K562 (cell line): ENCODE data around the gene NPAS3. TPM values are rescaled to one million over a fixed set of nuclear protein-coding genes. Genes with fewer than 3 reads are reported as not detected.

Experiments
- ATAC-seq: fragments of 200-7000 bp; cut with Tn5 transposase; 3 replicates; pipeline ENCODE4 v1.9.1; 2020; ENCODE audit warnings: moderate library complexity
- BruUV-seq: library from RNA; stranded (reverse); fragments of 400-500 nt; replicated peaks from 2 replicates; lab custom pipeline; 2021; lab: Mats Ljungman, UMichigan
- CTCF ChIA-PET: fragments of 300-600 bp; formaldehyde crosslinking; extraction: SDS; loops from one replicate; lab custom pipeline; 2021; ENCODE audit warnings: low intra/inter-chr PET ratio; lab: Yijun Ruan, JAX
- POLR2A ChIA-PET: fragments of 300-600, 350-650 bp; sonication (Branson Sonifier 250); formaldehyde crosslinking; extraction: SDS; loops from one replicate; lab custom pipeline; 2021; ENCODE audit warnings: antibody characterized with exemption, inconsistent platforms; lab: Yijun Ruan, JAX
- DNase-seq, 4 experiments: peaks; one replicate each; pipeline versions ENCODE4 v3.0.0 to v3.0.0-alpha.2; 2011 to 2018; ENCODE audit warnings: low spot score in 3 of 4, mixed read lengths in 3 of 4; ENCODE audit errors: extremely low read depth in 1 of 4
- FAIRE-seq: peaks from 2 replicates; lab custom pipeline; 2011; peaks lifted over from hg19 to GRCh38; lab: Jason Lieb, UNC
- H2AFZ ChIP-seq: 2 replicates; pipeline ENCODE4 v1.6.0; 2011; ENCODE audit warnings: low read depth, low read length, control low read depth, inconsistent platforms
- H3K27ac ChIP-seq: fragments of 200-600 bp; 3 replicates; pipeline ENCODE4 v1.8.0; 2011; ENCODE audit warnings: low read depth, mild to moderate bottlenecking, control low read depth, inconsistent platforms, low read length, moderate library complexity, mixed read lengths; ENCODE audit errors: extremely low read depth
- H3K27me3 ChIP-seq, 2 experiments: fragments of 300-600 bp in 1 of 2; 2 replicates in 1 of 2; 3 replicates in 1 of 2; pipeline versions ENCODE4 v1.6.0 to v1.8.0; 2011; ENCODE audit warnings: inconsistent platforms in 2 of 2, low read length in 2 of 2, mild to moderate bottlenecking in 1 of 2, mixed read lengths in 1 of 2, moderate library complexity in 1 of 2; ENCODE audit not compliant: control insufficient read depth in 2 of 2, insufficient read depth in 2 of 2
- H3K36me3 ChIP-seq: fragments of 300-600 bp; 3 replicates; pipeline ENCODE4 v1.8.0; 2011; ENCODE audit warnings: mild to moderate bottlenecking, low read length, inconsistent platforms; ENCODE audit not compliant: control insufficient read depth, insufficient read depth
- H3K4me1 ChIP-seq, 2 experiments: fragments of 200-600 bp in 1 of 2; replicated peaks in 1 of 2; 2 replicates in 1 of 2; 3 replicates in 1 of 2; pipeline versions ENCODE4 v1.5.1 to v1.8.0; 2011; ENCODE audit warnings: inconsistent platforms in 2 of 2, low read length in 2 of 2, mild to moderate bottlenecking in 1 of 2, mixed read lengths in 1 of 2, moderate library complexity in 1 of 2; ENCODE audit not compliant: control insufficient read depth in 2 of 2, insufficient read depth in 2 of 2
- H3K4me2 ChIP-seq: 2 replicates; pipeline ENCODE4 v1.6.1; 2011; ENCODE audit warnings: low read length, control low read depth, inconsistent platforms, mixed read lengths; ENCODE audit not compliant: insufficient read depth
- H3K4me3 ChIP-seq: fragments of 200-600 bp; sonication (generic), shearing (Covaris generic); 2 replicates; pipeline ENCODE4 v1.5.1; 2016; ENCODE audit warnings: control low read depth, inconsistent platforms
- H3K79me2 ChIP-seq: fragments of 200-600 bp; 3 replicates; pipeline ENCODE4 v1.8.0; 2011; ENCODE audit warnings: low read length, inconsistent platforms; ENCODE audit not compliant: control insufficient read depth, insufficient read depth
- H3K9ac ChIP-seq, 2 experiments: 2 replicates each; pipeline versions ENCODE4 v1.6.0 to v1.6.1; 2011; ENCODE audit warnings: low read depth in 2 of 2, low read length in 2 of 2, control low read depth in 1 of 2, inconsistent platforms in 1 of 2, mild to moderate bottlenecking in 1 of 2, mixed read lengths in 1 of 2; ENCODE audit not compliant: insufficient read depth in 1 of 2
- H3K9me1 ChIP-seq: one replicate; pipeline ENCODE4 v1.6.0; 2011; ENCODE audit warnings: inconsistent platforms, mild to moderate bottlenecking, low read length, moderate library complexity; ENCODE audit not compliant: control insufficient read depth, insufficient read depth
- H3K9me3 ChIP-seq: replicated peaks from 2 replicates; pipeline ENCODE4 v1.5.1; 2011; ENCODE audit warnings: low read depth, low read length, inconsistent platforms; ENCODE audit not compliant: control insufficient read depth, insufficient read depth
- H4K20me1 ChIP-seq: replicated peaks from 2 replicates; pipeline ENCODE4 v1.6.1; 2011; ENCODE audit warnings: low read length, inconsistent platforms, mixed read lengths; ENCODE audit not compliant: control insufficient read depth, insufficient read depth
- CBX8 ChIP-seq: fragments of 200-600 bp; sonication (generic); IDR thresholded peaks from 2 replicates; pipeline ENCODE4 v1.6.1; 2012; ENCODE audit warnings: borderline replicate concordance, mixed run types, low read depth, mild to moderate bottlenecking, moderate library complexity, mixed read lengths, low read length, control low read depth, inconsistent platforms; ENCODE audit not compliant: poor library complexity, severe bottlenecking; ENCODE audit errors: extremely low read depth
- CEBPB ChIP-seq: fragments of 450-650 bp; IDR thresholded peaks from 2 replicates; pipeline ENCODE4 v1.6.1; 2016; ENCODE audit warnings: missing genetic modification characterization, missing compliant biosample characterization
- CHCHD3 ChIP-seq: fragments of 250-450 bp; sonication (Bioruptor Pico); IDR thresholded peaks from 2 replicates; pipeline ENCODE4 v2.1.2; 2022; ENCODE audit warnings: mild to moderate bottlenecking
- COPS2 ChIP-seq: fragments of 450-650 bp; conservative IDR thresholded peaks from 2 replicates; pipeline ENCODE4 v1.6.1; 2016; ENCODE audit warnings: mild to moderate bottlenecking, moderate library complexity
- GTF2A2 ChIP-seq: IDR thresholded peaks from 2 replicates; pipeline ENCODE4 v1.6.1; 2016; ENCODE audit warnings: mild to moderate bottlenecking, missing genetic modification characterization, missing compliant biosample characterization
- HMGXB4 ChIP-seq: sonication (generic); formaldehyde crosslinking; IDR thresholded peaks from 2 replicates; pipeline ENCODE4 v1.8.1; 2023; ENCODE audit warnings: mild to moderate bottlenecking, missing genetic modification reagents
- MCM3 ChIP-seq: fragments of 450-650 bp; IDR thresholded peaks from 2 replicates; pipeline ENCODE4 v1.6.1; 2016
- MECOM ChIP-seq: fragments of 250-450 bp; sonication (Bioruptor Pico); IDR thresholded peaks from 2 replicates; pipeline ENCODE4 v1.8.0; 2022; ENCODE audit warnings: inconsistent platforms
- PCBP2 ChIP-seq: fragments of 200-400 bp; formaldehyde crosslinking; IDR thresholded peaks from 2 replicates; pipeline ENCODE4 v1.6.1; 2018; ENCODE audit warnings: low read length, low read depth, mild to moderate bottlenecking, moderate library complexity; ENCODE audit not compliant: poor library complexity, severe bottlenecking
- RBM25 ChIP-seq: fragments of 200-400 bp; formaldehyde crosslinking; IDR thresholded peaks from 2 replicates; pipeline ENCODE4 v1.6.1; 2018; ENCODE audit warnings: low read length, low read depth, moderate library complexity; ENCODE audit not compliant: severe bottlenecking
- RHOXF2B ChIP-seq: fragments of 250-450 bp; sonication (Bioruptor Pico); conservative IDR thresholded peaks from 2 replicates; pipeline ENCODE4 v1.5.1; 2021
- WGBS: fragments of 100-300 bp; shearing (Covaris generic); methylation state at CpG from one replicate; pipeline ENCODE4 v1.1.6; 2016; ENCODE audit warnings: low coverage, mixed read lengths; ENCODE audit not compliant: insufficient coverage; ENCODE audit errors: missing lambda C conversion rate; 5-methylcytosine and 5-hydroxymethylcytosine counted together
- in situ Hi-C: fragments of 300-500 bp; cut with MboI; formaldehyde crosslinking; loops from 4 replicates; pipeline ENCODE4 v1.15.0; 2018; ENCODE audit warnings: inconsistent platforms, mixed read lengths
- intact Hi-C: fragments of 100-400 bp; cut with micrococcal nuclease; formaldehyde crosslinking; loops from 2 replicates; pipeline ENCODE4 v1.14.2; 2022
- polyA plus RNA-seq, 8 experiments: library from polyadenylated mRNA; depleted of rRNA in 4 of 8; stranded (reverse) in 5 of 8; unstranded in 3 of 8; fragments of >200 nt; fragmentation: Nextera tagmentation in 2 of 8; fragmentation: Illumina TruSeq in 1 of 8; extraction: Ambion mirVana in 2 of 8; extraction: Trizol in 1 of 8; gene quantifications; 2 replicates each; pipeline versions ENCODE4 v1.2.1 to v1.2.3, GENCODE V29; 2011 to 2014; ENCODE audit warnings: inconsistent platforms in 1 of 8, missing spikeins in 1 of 8
- total RNA-seq, 7 experiments: library from RNA; depleted of rRNA in 6 of 7; stranded (reverse); fragments of >200 nt in 6 of 7; fragmentation: Illumina TruSeq in 2 of 7; extraction: Trizol in 2 of 7; gene quantifications; 2 replicates each; pipeline versions ENCODE4 v1.2.1 to v1.2.3, GENCODE V29; 2011 to 2021; ENCODE audit warnings: low replicate concordance in 1 of 7
- TF ChIP-seq, protein P1 (sequence below): fragments of 250-450 bp; sonication (Bioruptor Pico); IDR thresholded peaks from 2 replicates; pipeline ENCODE4 v1.5.0; 2021

NPAS3 gene
- total and polyA plus RNA-seq, 9 of the 15 experiments (the other 6 are each of a cell fraction or from before 2014, with no cell fraction given): 0.04 TPM; not detected in 8

DNA sequence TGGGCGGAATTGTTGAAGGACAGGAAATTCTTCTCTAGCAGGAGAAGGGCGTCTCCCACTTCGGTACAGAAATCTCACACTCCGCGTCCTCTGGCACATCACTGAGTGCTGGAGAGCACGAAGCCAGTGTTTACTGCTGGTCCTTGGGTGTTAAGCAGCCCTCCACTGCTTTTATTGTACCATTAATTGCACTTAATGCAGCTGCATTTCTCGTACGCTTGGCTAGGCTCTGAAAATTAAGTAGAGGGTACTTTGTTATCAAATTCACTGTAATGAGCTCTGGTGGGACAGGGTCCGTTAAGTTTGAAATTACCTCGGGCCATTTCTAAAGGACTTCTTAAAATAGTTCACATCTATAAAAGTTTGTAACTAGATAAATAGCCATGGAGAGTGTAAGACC, 411.2 kb downstream of the NPAS3 start:
- in situ Hi-C loops: no loop called here
- Histone ChIP-seq H3K9me1 (no peaks in the 10 kb centered on the region), H3K4me1 (no peaks in the 10 kb centered on the region), H2AFZ (no peak overlapping the region), H3K27ac (no peak overlapping the region), H3K27me3 (no peaks in the 10 kb centered on the region), H3K4me2 (no peak overlapping the region), H3K36me3 (no peaks in the 10 kb centered on the region), H4K20me1 (no peaks in the 10 kb centered on the region), H3K4me3 (no peak overlapping the region), H3K79me2 (no peaks in the 10 kb centered on the region), H3K9me3 (no peaks in the 10 kb centered on the region), H3K9ac (no peak overlapping the region)
- intact Hi-C loops: no loop called here
- DNase-seq (no peak), ATAC-seq (no peak), FAIRE-seq (no peak)
- ChIA-PET POLR2A (no interaction called here), CTCF (no interaction called here)
- no peak for TF ChIP-seq PCBP2
- no peak for TF ChIP-seq CEBPB (tag)
- TF ChIP-seq CHCHD3 (CRISPR knock-in tag): no peak
- peak; percentile 39 for TF ChIP-seq CBX8
- WGBS: 11% methylated on average over 8 of the region's 10 CpGs
- BruUV-seq: no TSS peak

GRCh38 chr14:33350366-33350990, 411.8 kb downstream of the NPAS3 start:
- WGBS: 14% methylated on average over 10 of the region's 10 CpGs
- H3K4me3 ChIP-seq: no peak overlapping the region
- FAIRE-seq (no peak), ATAC-seq (no peak), DNase-seq (no peak)
- H3K4me1 ChIP-seq: no peaks in the 10 kb centered on the region
- BruUV-seq: no TSS peak
- no peaks in the 10 kb centered on the region for H3K79me2 ChIP-seq
- H3K27ac ChIP-seq: no peak overlapping the region
- no peak overlapping the region for H3K9ac ChIP-seq
- no peaks in the 10 kb centered on the region for H3K9me1 ChIP-seq
- H3K27me3 ChIP-seq: no peaks in the 10 kb centered on the region
- intact Hi-C loops: no loop called here
- H4K20me1 ChIP-seq: no peaks in the 10 kb centered on the region
- no peak overlapping the region for H2AFZ ChIP-seq
- CTCF ChIA-PET: no interaction called here
- no peak overlapping the region for H3K4me2 ChIP-seq
- POLR2A ChIA-PET: no interaction called here
- H3K9me3 ChIP-seq: no peaks in the 10 kb centered on the region
- no peaks in the 10 kb centered on the region for H3K36me3 ChIP-seq
- in situ Hi-C loops: no loop called here
- TF ChIP-seq RBM25: no peak
- TF ChIP-seq MECOM (CRISPR knock-in tag): no peak
- no peak for TF ChIP-seq COPS2
- TF ChIP-seq RHOXF2B (CRISPR knock-in tag): no peak
- TF ChIP-seq, protein P1, sequence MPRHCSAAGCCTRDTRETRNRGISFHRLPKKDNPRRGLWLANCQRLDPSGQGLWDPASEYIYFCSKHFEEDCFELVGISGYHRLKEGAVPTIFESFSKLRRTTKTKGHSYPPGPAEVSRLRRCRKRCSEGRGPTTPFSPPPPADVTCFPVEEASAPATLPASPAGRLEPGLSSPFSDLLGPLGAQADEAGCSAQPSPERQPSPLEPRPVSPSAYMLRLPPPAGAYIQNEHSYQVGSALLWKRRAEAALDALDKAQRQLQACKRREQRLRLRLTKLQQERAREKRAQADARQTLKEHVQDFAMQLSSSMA (CRISPR knock-in tag): no peak
- no peak for TF ChIP-seq MCM3
- TF ChIP-seq HMGXB4 (CRISPR knock-in tag): no peak
- no peak for TF ChIP-seq GTF2A2
